Sigmoid colon (tissue), 7 donors: ENCODE measurements around the gene CD80. TPM values are rescaled to one million over a fixed set of nuclear protein-coding genes. Genes with fewer than 3 reads are reported as not detected.

Experiments
- DNase-seq: peaks from one replicate; pipeline ENCODE4 v3.0.0-alpha.2; 2019
- H3K27ac ChIP-seq, 4 donors: fragments of 200-600 bp; sonication (generic); one replicate each; pipeline ENCODE4 v1.5.1; 2016 to 2019; ENCODE audit warnings: mild to moderate bottlenecking in 1 of 4
- H3K27me3 ChIP-seq, 3 donors: fragments of 200-600 bp; sonication (generic); one replicate each; pipeline ENCODE4 v1.5.1; 2019; ENCODE audit warnings: mild to moderate bottlenecking in 1 of 3
- H3K36me3 ChIP-seq, 4 donors: fragments of 200-600 bp; sonication (generic); one replicate each; pipeline ENCODE4 v1.5.1; 2016 to 2019
- H3K4me1 ChIP-seq, 4 donors: fragments of 200-600 bp; sonication (generic); one replicate each; pipeline ENCODE4 v1.5.1; 2017 to 2019
- H3K4me3 ChIP-seq, 4 donors: fragments of 200-600 bp; sonication (generic); one replicate each; pipeline ENCODE4 v1.5.1; 2017 to 2019; ENCODE audit warnings: mild to moderate bottlenecking in 2 of 4, moderate library complexity in 1 of 4
- H3K9me3 ChIP-seq, 4 donors: fragments of 200-600 bp in 3 of 4; sonication (generic) in 3 of 4; one replicate each; pipeline versions ENCODE4 v1.5.1 to v1.6.1; 2013 to 2019
- CTCF ChIP-seq, 4 experiments: fragments of 450-650 bp in 3 of 4; fragments of 200-600 bp in 1 of 4; IDR thresholded peaks; one replicate each; pipeline ENCODE4 v1.5.1; 2016 to 2019; ENCODE audit warnings: antibody characterized with exemption in 4 of 4, mild to moderate bottlenecking in 3 of 4, moderate library complexity in 2 of 4
- EP300 ChIP-seq, 4 donors: sonication (generic); formaldehyde crosslinking; IDR thresholded peaks; one replicate each; pipeline ENCODE4 v1.6.1; 2017; ENCODE audit warnings: antibody characterized with exemption in 4 of 4
- POLR2A ChIP-seq, 2 donors: fragments of 450-650 bp; IDR thresholded peaks; one replicate each; pipeline ENCODE4 v1.6.1; 2016; ENCODE audit warnings: antibody characterized with exemption in 2 of 2, mild to moderate bottlenecking in 2 of 2, moderate library complexity in 2 of 2
- POLR2AphosphoS5 ChIP-seq, 4 donors: sonication (generic); formaldehyde crosslinking; IDR thresholded peaks; one replicate each; pipeline ENCODE4 v1.6.1; 2017; ENCODE audit warnings: antibody characterized with exemption in 4 of 4
- WGBS, 2 donors: extraction: QIAGEN DNeasy Blood & Tissue Kit; methylation state at CpG; one replicate each; pipeline ENCODE4 v1.1.7; 2013; 5-methylcytosine and 5-hydroxymethylcytosine counted together
- intact Hi-C: fragments of 100-400 bp; cut with DNase I; formaldehyde crosslinking; loops from one replicate; pipeline ENCODE4 v1.15.1; 2023
- polyA plus RNA-seq, 3 donors: library from polyadenylated mRNA; stranded (reverse); fragments of 200-250 nt; gene quantifications; one replicate each; pipeline ENCODE4 v1.2.3, GENCODE V29; 2013
- total RNA-seq, 4 donors: library from RNA; depleted of rRNA; stranded (reverse); fragments of >200 nt; gene quantifications; one replicate each; pipeline ENCODE4 v1.1.0, GENCODE V29; 2016
- donor health status: healthy with polysubstance abuse.
- donor health status: Bipolar disorder and iron deficiency.
- donor health status: healthy.

CD80 gene
- total and polyA plus RNA-seq, 7 donors: 0.27 to 2.2 (median 1.6) TPM; not detected in 3

GRCh38 chr3:119542168-119542767, 17.1 kb downstream of the CD80 start:
- intact Hi-C loops: no loop called here
- Histone ChIP-seq H3K4me3 (no peak overlapping the region), H3K36me3 (no peaks in the 10 kb centered on the region), H3K4me1 (no peaks in the 10 kb centered on the region), H3K9me3 (no peaks in the 10 kb centered on the region), H3K27me3 (no peaks in the 10 kb centered on the region), H3K27ac (no peak overlapping the region)
- TF ChIP-seq POLR2A (IDR thresholded peaks at IDR 0.05) (no peak), POLR2AphosphoS5 (IDR thresholded peaks at IDR 0.05) (no peak), EP300 (IDR thresholded peaks at IDR 0.05) (no peak), CTCF (IDR thresholded peaks at IDR 0.05) (no peak)
- DNase-seq: no peak
- 70 to 81% methylated on average over 2 of the region's 2 CpGs for WGBS, 2 donors

- 69 to 79% methylated on average over 3 of the region's 3 CpGs for WGBS, 2 donors
- Histone ChIP-seq H3K4me3 (no peak overlapping the region), H3K9me3 (no peaks in the 10 kb centered on the region), H3K27me3 (no peaks in the 10 kb centered on the region), H3K4me1 (no peaks in the 10 kb centered on the region), H3K36me3 (no peaks in the 10 kb centered on the region), H3K27ac (no peak overlapping the region)
- intact Hi-C loops: no loop called here
- DNase-seq: no peak
- TF ChIP-seq POLR2A (IDR thresholded peaks at IDR 0.05) (no peak), POLR2AphosphoS5 (IDR thresholded peaks at IDR 0.05) (no peak), CTCF (IDR thresholded peaks at IDR 0.05) (no peak), EP300 (IDR thresholded peaks at IDR 0.05) (no peak)
Measured at GRCh38 chr3:119541547-119541946, 17.9 kb downstream of the CD80 start.

- Histone ChIP-seq H3K4me1 (no peaks in the 10 kb centered on the region), H3K36me3 (no peaks in the 10 kb centered on the region), H3K27ac (no peak overlapping the region), H3K27me3 (no peaks in the 10 kb centered on the region), H3K4me3 (no peak overlapping the region), H3K9me3 (no peaks in the 10 kb centered on the region)
- intact Hi-C loops: no loop called here
- WGBS, 2 donors: 92 to 94% methylated on average over 1 of the region's 1 CpG
- TF ChIP-seq POLR2AphosphoS5 (IDR thresholded peaks at IDR 0.05): no peak
- TF ChIP-seq POLR2A (IDR thresholded peaks at IDR 0.05): no peak
- DNase-seq: no peak
Measured at GRCh38 chr3:119538772-119539171, 20.6 kb downstream of the CD80 start.

GRCh38 chr3:119536757-119537156, 22.7 kb downstream of the CD80 start:
- Histone ChIP-seq H3K27ac (no peak overlapping the region), H3K4me3 (no peak overlapping the region), H3K36me3 (no peaks in the 10 kb centered on the region), H3K27me3 (no peaks in the 10 kb centered on the region), H3K9me3 (no peaks in the 10 kb centered on the region), H3K4me1 (no peaks in the 10 kb centered on the region)
- no peak for DNase-seq
- TF ChIP-seq EP300 (IDR thresholded peaks at IDR 0.05): no peak
- no peak for TF ChIP-seq CTCF (IDR thresholded peaks at IDR 0.05)
- TF ChIP-seq POLR2A (IDR thresholded peaks at IDR 0.05): no peak
- intact Hi-C loops: no loop called here
- 70 to 88% methylated on average over 4 of the region's 4 CpGs for WGBS, 2 donors

GRCh38 chr3:119534296-119534695, 25.1 kb downstream of the CD80 start:
- Histone ChIP-seq H3K27me3 (no peaks in the 10 kb centered on the region), H3K9me3 (no peaks in the 10 kb centered on the region), H3K36me3 (no peaks in the 10 kb centered on the region), H3K27ac (no peak overlapping the region), H3K4me3 (no peak overlapping the region), H3K4me1 (no peaks in the 10 kb centered on the region)
- WGBS, 2 donors: 88% methylated on average over 1 of the region's 1 CpG
- DNase-seq: no peak
- intact Hi-C loops: no loop called here
- TF ChIP-seq CTCF (IDR thresholded peaks at IDR 0.05) (no peak), POLR2AphosphoS5 (IDR thresholded peaks at IDR 0.05) (no peak), EP300 (IDR thresholded peaks at IDR 0.05) (no peak)
